Left lung (tissue), 10 donors: Measurements from ENCODE around the gene MAST2. TPM values are rescaled to one million over a fixed set of nuclear protein-coding genes. Genes with fewer than 3 reads are reported as not detected.

Source experiments
- ATAC-seq: fragments of 200-7000 bp; cut with Tn5 transposase; one replicate; pipeline ENCODE4 v1.9.1; 2020; ENCODE audit warnings: moderate library complexity
- DNase-seq, 4 donors: peaks; one replicate each; pipeline ENCODE4 v3.0.0-alpha.2; 2013 to 2020
- H3K27ac ChIP-seq, 2 donors: fragments of 200-600 bp; sonication (generic) in 1 of 2; one replicate each; pipeline versions ENCODE4 v1.5.0 to v1.8.0; 2020 to 2021
- H3K27me3 ChIP-seq, 2 donors: fragments of 200-600 bp; sonication (generic) in 1 of 2; one replicate each; pipeline versions ENCODE4 v1.5.0 to v1.8.0; 2020 to 2021
- H3K36me3 ChIP-seq, 2 donors: fragments of 200-600 bp; sonication (generic) in 1 of 2; one replicate each; pipeline versions ENCODE4 v1.5.0 to v1.8.0; 2020 to 2021
- H3K4me1 ChIP-seq, 2 donors: fragments of 200-600 bp; one replicate each; pipeline ENCODE4 v1.8.0; 2021
- H3K4me3 ChIP-seq, 2 donors: fragments of 200-600 bp; sonication (generic) in 1 of 2; one replicate each; pipeline versions ENCODE4 v1.5.0 to v1.8.0; 2020 to 2021; ENCODE audit warnings: mild to moderate bottlenecking in 1 of 2
- H3K9me3 ChIP-seq, 2 donors: fragments of 200-600 bp; sonication (generic) in 1 of 2; one replicate each; pipeline versions ENCODE4 v1.5.0 to v1.8.0; 2020 to 2021
- CTCF ChIP-seq, 2 donors: fragments of 200-600 bp; sonication (generic) in 1 of 2; IDR thresholded peaks; one replicate each; pipeline versions ENCODE4 v1.5.0 to v1.8.0; 2021; ENCODE audit warnings: antibody characterized with exemption in 2 of 2
- intact Hi-C, 2 donors: fragments of 100-400 bp; cut with DNase I; formaldehyde crosslinking; loops; one replicate each; pipeline versions ENCODE4 v1.11.2 to v1.14.2; 2022
- polyA plus RNA-seq, 6 donors: library from polyadenylated mRNA; unstranded; fragments of 120-200 nt; gene quantifications; one replicate each; pipeline ENCODE4 v1.2.1, GENCODE V29; 2013; ENCODE audit not compliant: insufficient read length in 6 of 6
- total RNA-seq, 2 donors: library from RNA; stranded (reverse); fragmentation: NEBNext Ultra II Directional; extraction: Animal tissue kit (Norgen Biotek cat#: 25700); gene quantifications; one replicate each; pipeline ENCODE4 v1.2.1, GENCODE V29; 2021
- donor health status: DM: no; HTN: yes; CAD: no.
- donor health status: DM: no; HTN: no; CAD: no.

MAST2 gene
- total and polyA plus RNA-seq, 8 donors: 27.3 to 74.4 (median 64.9) TPM

GRCh38 chr1:45820788-45821187, 17.4 kb downstream of the MAST2 start:
- Histone ChIP-seq H3K4me3 (no peak overlapping the region), H3K4me1 (no peaks in the 10 kb centered on the region), H3K27ac (no peak overlapping the region), H3K36me3 (peaks cover 0 to 16% of the 10 kb centered on the region in 2 donors), H3K9me3 (peaks cover 0 to 4% of the 10 kb centered on the region in 2 donors), H3K27me3 (no peaks in the 10 kb centered on the region)
- DNase-seq (no peak), ATAC-seq (no peak)
- no peak for TF ChIP-seq CTCF (IDR thresholded peaks at IDR 0.05)
- intact Hi-C loops: no loop called here

- intact Hi-C loops: no loop called here
- ATAC-seq (no peak), DNase-seq (no peak)
These were observed 19.2 kb downstream of the MAST2 start for GRCh38 chr1:45822644-45823043.

GRCh38 chr1:45824607-45825006, 21.2 kb downstream of the MAST2 start:
- Histone ChIP-seq H3K27me3 (no peaks in the 10 kb centered on the region), H3K4me3 (no peak overlapping the region), H3K9me3 (no peaks in the 10 kb centered on the region), H3K27ac (no peak overlapping the region), H3K4me1 (no peaks in the 10 kb centered on the region), H3K36me3 (peaks cover 0 to 33% of the 10 kb centered on the region in 2 donors)
- intact Hi-C loops: no loop called here
- TF ChIP-seq CTCF (IDR thresholded peaks at IDR 0.05): no peak
- ATAC-seq (no peak), DNase-seq (no peak)

More at GRCh38 chr1:45822644-45823043, 19.2 kb downstream of the MAST2 start:
- Histone ChIP-seq H3K9me3 (peaks cover 0 to 4% of the 10 kb centered on the region in 2 donors), H3K27me3 (no peaks in the 10 kb centered on the region), H3K36me3 (peaks cover 0 to 28% of the 10 kb centered on the region in 2 donors), H3K4me3 (no peak overlapping the region), H3K27ac (no peak overlapping the region), H3K4me1 (no peaks in the 10 kb centered on the region)
- TF ChIP-seq CTCF (IDR thresholded peaks at IDR 0.05): no peak

GRCh38 chr1:45827256-45827655, 23.8 kb downstream of the MAST2 start:
- no peak for TF ChIP-seq CTCF (IDR thresholded peaks at IDR 0.05)
- Histone ChIP-seq H3K27me3 (no peaks in the 10 kb centered on the region), H3K36me3 (peaks cover 0 to 56% of the 10 kb centered on the region in 2 donors), H3K4me3 (no peak overlapping the region), H3K4me1 (no peaks in the 10 kb centered on the region), H3K27ac (no peak overlapping the region), H3K9me3 (no peaks in the 10 kb centered on the region)
- ATAC-seq: no peak
- intact Hi-C loops: no loop called here
- DNase-seq: no peak

GRCh38 chr1:45828841-45829240, 25.4 kb downstream of the MAST2 start:
- H3K27ac ChIP-seq: no peak overlapping the region
- DNase-seq: no peak
- no peaks in the 10 kb centered on the region for H3K9me3 ChIP-seq
- no peak for TF ChIP-seq CTCF (IDR thresholded peaks at IDR 0.05)
- ATAC-seq: no peak
- H3K36me3 ChIP-seq: peaks cover 0 to 59% of the 10 kb centered on the region in 2 donors
- intact Hi-C loops: no loop called here
- no peaks in the 10 kb centered on the region for H3K4me1 ChIP-seq
- no peaks in the 10 kb centered on the region for H3K27me3 ChIP-seq
- H3K4me3 ChIP-seq: no peak overlapping the region
